ENCODE data around the gene GALNS. TPM values are rescaled to one million over a fixed set of nuclear protein-coding genes. Genes with fewer than 3 reads are reported as not detected.

The GALNS gene
- total RNA-seq, 2 experiments from 2014 or later = 18.4 to 19.7 TPM

DNA sequence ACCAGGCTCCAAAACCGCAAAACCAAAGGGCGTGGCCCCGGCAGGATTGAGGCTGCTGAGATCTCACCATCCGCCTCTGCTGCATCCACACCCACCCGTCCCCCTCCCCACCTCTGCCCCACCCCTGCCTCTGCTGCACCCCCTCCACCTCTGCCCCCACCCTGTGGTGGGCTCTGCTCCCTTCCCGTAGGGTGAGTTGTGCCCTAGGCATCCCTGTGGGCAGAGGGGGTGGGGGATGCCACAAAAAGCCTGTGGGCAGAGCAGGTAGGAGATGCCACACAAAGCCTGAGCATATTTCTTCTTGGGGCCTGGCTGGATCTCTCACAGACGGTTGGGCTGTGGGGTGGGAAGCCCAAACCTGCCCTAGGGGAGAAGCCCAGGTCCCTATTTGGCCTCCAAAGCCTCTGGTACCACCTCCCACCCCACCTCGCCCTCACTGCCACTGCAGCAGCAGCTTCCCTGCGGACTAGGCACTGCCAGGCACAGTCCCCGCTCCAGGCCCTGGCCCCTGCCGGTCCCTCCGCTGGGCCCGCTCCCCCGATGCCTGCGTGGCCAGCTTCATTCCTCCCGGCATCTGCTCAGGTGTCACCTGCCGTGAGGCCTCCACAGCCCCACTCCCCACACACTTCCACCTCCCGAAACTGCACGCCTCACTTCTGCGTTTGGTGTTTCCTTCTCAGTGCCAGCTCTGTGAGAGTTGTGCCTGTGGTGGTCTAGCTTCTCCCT is 21.0 kb upstream of the GALNS start:
- Mint-ChIP-seq H3K36me3 (ENCODE audit: low read depth) (no peaks in the 10 kb centered on the region), H3K4me1 (ENCODE audit: low read depth) (no peaks in the 10 kb centered on the region), H3K27me3 (no peaks in the 10 kb centered on the region), H3K4me3 (no peak overlapping the region), H3K27ac (no peak overlapping the region), H3K9me3 (no peaks in the 10 kb centered on the region)
- peaks cover 9% of the 10 kb centered on the region for H3K4me1 ChIP-seq (ENCODE audit: insufficient read depth, low read length)
- no peak for ATAC-seq (ENCODE audit: poor library complexity)
- ChIA-PET POLR2A (no interaction called here), CTCF (no interaction called here)
- TF ChIP-seq, protein P1, sequence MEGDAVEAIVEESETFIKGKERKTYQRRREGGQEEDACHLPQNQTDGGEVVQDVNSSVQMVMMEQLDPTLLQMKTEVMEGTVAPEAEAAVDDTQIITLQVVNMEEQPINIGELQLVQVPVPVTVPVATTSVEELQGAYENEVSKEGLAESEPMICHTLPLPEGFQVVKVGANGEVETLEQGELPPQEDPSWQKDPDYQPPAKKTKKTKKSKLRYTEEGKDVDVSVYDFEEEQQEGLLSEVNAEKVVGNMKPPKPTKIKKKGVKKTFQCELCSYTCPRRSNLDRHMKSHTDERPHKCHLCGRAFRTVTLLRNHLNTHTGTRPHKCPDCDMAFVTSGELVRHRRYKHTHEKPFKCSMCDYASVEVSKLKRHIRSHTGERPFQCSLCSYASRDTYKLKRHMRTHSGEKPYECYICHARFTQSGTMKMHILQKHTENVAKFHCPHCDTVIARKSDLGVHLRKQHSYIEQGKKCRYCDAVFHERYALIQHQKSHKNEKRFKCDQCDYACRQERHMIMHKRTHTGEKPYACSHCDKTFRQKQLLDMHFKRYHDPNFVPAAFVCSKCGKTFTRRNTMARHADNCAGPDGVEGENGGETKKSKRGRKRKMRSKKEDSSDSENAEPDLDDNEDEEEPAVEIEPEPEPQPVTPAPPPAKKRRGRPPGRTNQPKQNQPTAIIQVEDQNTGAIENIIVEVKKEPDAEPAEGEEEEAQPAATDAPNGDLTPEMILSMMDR (IDR thresholded peaks at IDR 0.05) = no peak
- no peak for DNase-seq
- H3K27me3 ChIP-seq (ENCODE audit: control insufficient read depth in 1 of 2, insufficient read depth in 2 of 2, low read length in 2 of 2) = no peaks in the 10 kb centered on the region
- H3K36me3 ChIP-seq (ENCODE audit: insufficient read depth, low read length) = no peaks in the 10 kb centered on the region
- peaks cover 0 to 11% of the 10 kb centered on the region in 2 experiments for H3K9me3 ChIP-seq (ENCODE audit: control insufficient read depth in 1 of 2, insufficient read depth in 1 of 2, low read length in 2 of 2)
- H3K27ac ChIP-seq (ENCODE audit: low read depth in 1 of 2, low read length in 2 of 2) = no peak overlapping the region
- intact Hi-C loops (cut with DNase I, micrococcal nuclease) = loop anchor here in 1 of 2 experiments (5.0 kb wide), 1 partner anchor 40 kb away; no protein-coding TSS in a partner anchor
- H3K4me3 ChIP-seq (ENCODE audit: low read length) = no peak overlapping the region

DNA sequence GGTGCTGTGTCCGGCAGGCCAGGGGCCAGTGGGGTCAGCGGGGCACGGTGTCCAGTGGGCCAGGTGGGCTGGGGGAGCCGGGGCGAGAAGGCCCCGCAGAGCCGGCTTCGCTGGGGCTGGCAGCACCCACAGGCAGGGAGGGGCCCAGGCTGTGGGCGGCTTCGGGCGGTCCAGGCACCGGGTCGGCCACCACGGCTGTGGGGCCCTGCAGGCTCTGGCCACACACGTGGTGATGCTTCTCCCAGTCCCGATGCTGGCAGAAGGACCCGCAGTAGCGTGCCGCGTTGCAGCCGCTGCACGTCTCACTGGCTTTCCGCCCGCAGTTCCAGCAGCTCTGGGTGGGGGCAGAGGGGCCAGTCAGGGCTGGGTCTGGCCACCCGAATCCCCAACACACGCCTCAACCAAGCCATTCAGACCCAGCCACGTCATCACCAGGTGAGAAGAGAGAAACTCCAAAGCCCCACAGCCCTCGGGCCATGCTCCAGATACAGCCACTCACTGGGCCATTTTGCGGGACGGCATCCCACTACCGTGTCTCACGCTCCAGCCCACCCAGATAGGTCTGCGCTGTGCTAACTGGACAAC is 20.3 kb upstream of the GALNS start:
- H3K4me3 Mint-ChIP-seq = no peak overlapping the region
- no peak overlapping the region for H3K27ac ChIP-seq (ENCODE audit: low read depth in 1 of 2, low read length in 2 of 2)
- intact Hi-C loops (cut with DNase I, micrococcal nuclease) = loop anchor here in 1 of 2 experiments (5.0 kb wide), 1 partner anchor 40 kb away; no protein-coding TSS in a partner anchor
- ATAC-seq (ENCODE audit: poor library complexity) = no peak
- H3K4me1 ChIP-seq (ENCODE audit: insufficient read depth, low read length) = peaks cover 4% of the 10 kb centered on the region
- H3K36me3 ChIP-seq (ENCODE audit: insufficient read depth, low read length) = no peaks in the 10 kb centered on the region
- no peak overlapping the region for H3K4me3 ChIP-seq (ENCODE audit: low read length)
- no peaks in the 10 kb centered on the region for H3K9me3 Mint-ChIP-seq
- H3K27me3 ChIP-seq (ENCODE audit: control insufficient read depth in 1 of 2, insufficient read depth in 2 of 2, low read length in 2 of 2) = peaks cover under 1% of the 10 kb centered on the region in 2 experiments
- POLR2A ChIA-PET = no interaction called here
- no peaks in the 10 kb centered on the region for H3K4me1 Mint-ChIP-seq (ENCODE audit: low read depth)
- DNase-seq = no peak
- no peaks in the 10 kb centered on the region for H3K27me3 Mint-ChIP-seq
- no peak overlapping the region for H3K27ac Mint-ChIP-seq
- H3K36me3 Mint-ChIP-seq (ENCODE audit: low read depth) = no peaks in the 10 kb centered on the region
- CTCF ChIA-PET = no interaction called here
- peaks cover 0 to 11% of the 10 kb centered on the region in 2 experiments for H3K9me3 ChIP-seq (ENCODE audit: control insufficient read depth in 1 of 2, insufficient read depth in 1 of 2, low read length in 2 of 2)
- TF ChIP-seq, protein P1 (IDR thresholded peaks at IDR 0.05) = no peak

DNA sequence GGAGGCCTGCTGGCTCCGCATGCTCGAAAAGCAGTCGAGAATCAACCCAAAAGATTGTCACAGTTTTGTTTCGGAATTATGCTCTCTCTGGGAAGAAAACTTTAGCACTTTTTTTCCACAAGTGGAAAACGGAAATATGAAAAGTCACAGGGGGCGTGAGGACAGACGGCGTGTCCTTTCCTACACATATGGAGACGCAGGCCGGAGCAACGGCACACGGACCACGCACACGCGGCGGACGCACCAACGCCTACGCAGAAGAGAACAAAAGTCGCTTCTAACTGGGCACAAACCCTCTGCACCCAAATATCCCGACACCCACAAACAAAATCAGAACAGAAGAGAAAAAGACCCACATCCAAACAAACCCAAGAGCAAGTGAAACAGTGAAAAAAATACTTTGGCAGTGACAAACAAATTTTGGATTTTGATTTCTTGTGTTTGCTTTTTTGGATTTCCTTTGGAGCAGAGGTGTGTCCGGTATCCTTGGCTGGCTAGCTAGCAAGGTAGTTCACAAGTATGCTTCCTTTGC is 19.0 kb upstream of the GALNS start:
- no peak overlapping the region for H3K4me3 Mint-ChIP-seq
- POLR2A ChIA-PET = no interaction called here

More for the DNA sequence above, 19.0 kb upstream of the GALNS start:
- peaks cover 7% of the 10 kb centered on the region for H3K27me3 Mint-ChIP-seq
- TF ChIP-seq, protein P1 (IDR thresholded peaks at IDR 0.05) = no peak
- CTCF ChIA-PET = no interaction called here
- no peak overlapping the region for H3K27ac Mint-ChIP-seq
- no peaks in the 10 kb centered on the region for H3K36me3 Mint-ChIP-seq (ENCODE audit: low read depth)
- no peaks in the 10 kb centered on the region for H3K9me3 Mint-ChIP-seq
- H3K36me3 ChIP-seq (ENCODE audit: insufficient read depth, low read length) = no peaks in the 10 kb centered on the region
- ATAC-seq (ENCODE audit: poor library complexity) (no peak), DNase-seq (no peak)
- no peak overlapping the region for H3K4me3 ChIP-seq (ENCODE audit: low read length)
- peaks cover 0 to 11% of the 10 kb centered on the region in 2 experiments for H3K9me3 ChIP-seq (ENCODE audit: control insufficient read depth in 1 of 2, insufficient read depth in 1 of 2, low read length in 2 of 2)
- H3K27me3 ChIP-seq (ENCODE audit: control insufficient read depth in 1 of 2, insufficient read depth in 2 of 2, low read length in 2 of 2) = peaks cover 10 to 13% of the 10 kb centered on the region in 2 experiments
- H3K4me1 ChIP-seq (ENCODE audit: insufficient read depth, low read length) = peaks cover 3% of the 10 kb centered on the region
- intact Hi-C loops (cut with DNase I, micrococcal nuclease) = loop anchor here in 1 of 2 experiments (5.0 kb wide), 1 partner anchor 42 kb away; no protein-coding TSS in a partner anchor
- H3K4me1 Mint-ChIP-seq (ENCODE audit: low read depth) = no peaks in the 10 kb centered on the region
- no peak overlapping the region for H3K27ac ChIP-seq (ENCODE audit: low read depth in 1 of 2, low read length in 2 of 2)
